Duodenal mucosa (tissue), 2 donors: ENCODE results near the gene LIMCH1.

Experiments used
- H3K27ac ChIP-seq: one replicate; pipeline ENCODE4 v1.7.0; 2013; ENCODE audit warnings: low read depth, low read length
- H3K27me3 ChIP-seq, 2 donors: one replicate each; pipeline ENCODE4 v1.7.0; 2013; ENCODE audit warnings: low read length in 2 of 2, control low read depth in 1 of 2; ENCODE audit not compliant: insufficient read depth in 2 of 2, control insufficient read depth in 1 of 2
- H3K36me3 ChIP-seq, 2 donors: one replicate each; pipeline ENCODE4 v1.7.0; 2013; ENCODE audit warnings: low read length in 2 of 2, control low read depth in 1 of 2; ENCODE audit not compliant: insufficient read depth in 2 of 2, control insufficient read depth in 1 of 2
- H3K4me1 ChIP-seq, 2 donors: one replicate each; pipeline ENCODE4 v1.7.0; 2013; ENCODE audit warnings: low read length in 2 of 2, control low read depth in 1 of 2; ENCODE audit not compliant: insufficient read depth in 2 of 2, control insufficient read depth in 1 of 2
- H3K4me3 ChIP-seq, 2 donors: one replicate each; pipeline ENCODE4 v1.7.0; 2013; ENCODE audit warnings: low read length in 2 of 2, low read depth in 1 of 2
- H3K9ac ChIP-seq, 2 donors: one replicate each; pipeline ENCODE4 v1.7.0; 2013; ENCODE audit warnings: low read length in 2 of 2, low read depth in 1 of 2
- H3K9me3 ChIP-seq, 2 donors: one replicate each; pipeline ENCODE4 v1.7.0; 2013; ENCODE audit warnings: low read length in 2 of 2, control low read depth in 1 of 2; ENCODE audit not compliant: control insufficient read depth in 1 of 2

Gene LIMCH1

GRCh38 chr4:41613386-41613785 lies 75.4 kb downstream of the LIMCH1 start:
- Histone ChIP-seq H3K4me3 (peak overlapping the region in 1 of 2 donors; percentile 35), H3K27ac (no peak overlapping the region), H3K4me1 (peaks cover 8 to 10% of the 10 kb centered on the region in 2 donors), H3K9ac (no peak overlapping the region), H3K9me3 (no peaks in the 10 kb centered on the region), H3K36me3 (no peaks in the 10 kb centered on the region), H3K27me3 (no peaks in the 10 kb centered on the region)

GRCh38 chr4:41613821-41614220 lies 75.9 kb downstream of the LIMCH1 start:
- H3K36me3 ChIP-seq, result no peaks in the 10 kb centered on the region
- H3K4me1 ChIP-seq, result peaks cover 8 to 10% of the 10 kb centered on the region in 2 donors
- H3K27me3 ChIP-seq, result no peaks in the 10 kb centered on the region
- no peak overlapping the region for H3K27ac ChIP-seq
- H3K9ac ChIP-seq, result no peak overlapping the region
- H3K9me3 ChIP-seq, result no peaks in the 10 kb centered on the region
- peak overlapping the region in 1 of 2 donors; percentile 35 for H3K4me3 ChIP-seq

GRCh38 chr4:41614519-41614918 lies 76.6 kb downstream of the LIMCH1 start:
- Histone ChIP-seq H3K9me3 (no peaks in the 10 kb centered on the region), H3K27me3 (no peaks in the 10 kb centered on the region), H3K36me3 (no peaks in the 10 kb centered on the region), H3K4me1 (peaks cover 8 to 10% of the 10 kb centered on the region in 2 donors), H3K9ac (no peak overlapping the region), H3K4me3 (no peak overlapping the region), H3K27ac (no peak overlapping the region)

GRCh38 chr4:41619161-41619560 lies 81.2 kb downstream of the LIMCH1 start:
- H3K4me3 ChIP-seq, result no peak overlapping the region
- no peaks in the 10 kb centered on the region for H3K4me1 ChIP-seq
- no peaks in the 10 kb centered on the region for H3K27me3 ChIP-seq
- H3K9ac ChIP-seq, result no peak overlapping the region
- no peak overlapping the region for H3K27ac ChIP-seq
- no peaks in the 10 kb centered on the region for H3K36me3 ChIP-seq
- no peaks in the 10 kb centered on the region for H3K9me3 ChIP-seq

- no peaks in the 10 kb centered on the region for H3K4me1 ChIP-seq
- H3K36me3 ChIP-seq, result no peaks in the 10 kb centered on the region
- no peak overlapping the region for H3K27ac ChIP-seq
- no peaks in the 10 kb centered on the region for H3K9me3 ChIP-seq
- no peak overlapping the region for H3K4me3 ChIP-seq
- H3K9ac ChIP-seq, result no peak overlapping the region
- no peaks in the 10 kb centered on the region for H3K27me3 ChIP-seq
These were observed 82.8 kb downstream of the LIMCH1 start for GRCh38 chr4:41620594-41621256.

GRCh38 chr4:41622787-41623186 lies 84.8 kb downstream of the LIMCH1 start:
- Histone ChIP-seq H3K9ac (no peak overlapping the region), H3K27me3 (no peaks in the 10 kb centered on the region), H3K36me3 (no peaks in the 10 kb centered on the region), H3K4me3 (no peak overlapping the region), H3K27ac (no peak overlapping the region), H3K4me1 (no peaks in the 10 kb centered on the region), H3K9me3 (no peaks in the 10 kb centered on the region)

- Histone ChIP-seq H3K36me3 (no peaks in the 10 kb centered on the region), H3K27me3 (no peaks in the 10 kb centered on the region), H3K4me3 (no peak overlapping the region), H3K27ac (no peak overlapping the region), H3K4me1 (no peaks in the 10 kb centered on the region), H3K9ac (no peak overlapping the region), H3K9me3 (no peaks in the 10 kb centered on the region)
These were observed 86.8 kb downstream of the LIMCH1 start for GRCh38 chr4:41624765-41625164.

- H3K4me1 ChIP-seq, result no peaks in the 10 kb centered on the region
- no peak overlapping the region for H3K9ac ChIP-seq
- no peak overlapping the region for H3K27ac ChIP-seq
- H3K4me3 ChIP-seq, result no peak overlapping the region
- no peaks in the 10 kb centered on the region for H3K9me3 ChIP-seq
- H3K27me3 ChIP-seq, result no peaks in the 10 kb centered on the region
- H3K36me3 ChIP-seq, result no peaks in the 10 kb centered on the region
These were observed 87.6 kb downstream of the LIMCH1 start for GRCh38 chr4:41625531-41625930.

- no peaks in the 10 kb centered on the region for H3K9me3 ChIP-seq
- no peak overlapping the region for H3K27ac ChIP-seq
- no peaks in the 10 kb centered on the region for H3K4me1 ChIP-seq
- no peak overlapping the region for H3K9ac ChIP-seq
- H3K4me3 ChIP-seq, result no peak overlapping the region
- H3K27me3 ChIP-seq, result no peaks in the 10 kb centered on the region
- H3K36me3 ChIP-seq, result no peaks in the 10 kb centered on the region
These were observed 91.0 kb downstream of the LIMCH1 start for GRCh38 chr4:41628936-41629335.

- Histone ChIP-seq H3K27me3 (no peaks in the 10 kb centered on the region), H3K36me3 (no peaks in the 10 kb centered on the region), H3K4me3 (no peak overlapping the region), H3K27ac (no peak overlapping the region), H3K9ac (no peak overlapping the region), H3K9me3 (no peaks in the 10 kb centered on the region), H3K4me1 (no peaks in the 10 kb centered on the region)
These were observed 93.6 kb downstream of the LIMCH1 start for GRCh38 chr4:41631523-41631922.
